GM21423 (cell line): Measurements from ENCODE around the gene UBE2L3.
"Not testable (repeated sequence)": the region's sequence is repeated elsewhere in the genome, so short reads cannot be mapped to it uniquely, and the experiment has no call there.

ENCODE experiments used
- ATAC-seq: cut with Tn5 transposase; IDR thresholded peaks from one replicate; pipeline ENCODE4 v1.9.1; 2021; ENCODE audit warnings: mild to moderate bottlenecking, moderate library complexity; ENCODE audit not compliant: unreplicated experiment

The UBE2L3 gene

DNA sequence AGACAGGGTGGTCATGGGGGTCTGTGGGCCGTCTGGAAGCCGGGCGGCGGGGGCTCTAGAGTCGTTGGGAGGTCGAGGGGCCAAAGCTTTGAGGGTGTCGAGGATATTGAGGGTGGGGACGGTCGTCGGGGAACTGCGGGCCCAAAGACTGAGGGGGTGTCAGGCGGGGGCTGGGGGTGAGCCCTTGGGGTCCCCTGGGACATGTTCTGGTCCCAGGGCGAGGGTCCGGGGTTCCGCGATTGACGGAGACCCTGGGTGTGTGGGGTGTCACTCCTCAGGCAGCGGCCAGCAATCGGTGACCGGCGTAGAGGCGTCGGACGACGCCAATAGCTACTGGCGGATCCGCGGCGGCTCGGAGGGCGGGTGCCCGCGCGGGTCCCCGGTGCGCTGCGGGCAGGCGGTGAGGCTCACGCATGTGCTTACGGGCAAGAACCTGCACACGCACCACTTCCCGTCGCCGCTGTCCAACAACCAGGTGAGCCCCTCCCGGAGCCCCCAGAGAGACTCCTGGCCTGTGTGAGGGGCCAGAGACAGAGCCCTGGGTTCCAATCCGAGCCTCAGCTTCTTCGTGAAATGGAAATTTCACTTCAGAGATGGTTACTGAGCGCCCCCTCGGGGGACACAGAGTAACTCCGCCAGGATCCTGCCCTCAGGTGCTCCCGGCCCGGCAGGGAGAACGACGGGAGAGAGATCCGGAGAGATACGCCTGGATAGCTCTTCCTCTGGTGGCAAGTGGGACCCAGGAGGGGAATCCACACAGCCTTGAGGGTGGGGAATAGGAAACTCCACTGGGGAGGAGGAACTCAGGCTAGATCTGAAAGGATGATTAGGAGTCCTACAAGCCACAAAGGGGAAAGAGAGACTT is 75.3 kb downstream of the UBE2L3 start:
- ATAC-seq = no peak

DNA sequence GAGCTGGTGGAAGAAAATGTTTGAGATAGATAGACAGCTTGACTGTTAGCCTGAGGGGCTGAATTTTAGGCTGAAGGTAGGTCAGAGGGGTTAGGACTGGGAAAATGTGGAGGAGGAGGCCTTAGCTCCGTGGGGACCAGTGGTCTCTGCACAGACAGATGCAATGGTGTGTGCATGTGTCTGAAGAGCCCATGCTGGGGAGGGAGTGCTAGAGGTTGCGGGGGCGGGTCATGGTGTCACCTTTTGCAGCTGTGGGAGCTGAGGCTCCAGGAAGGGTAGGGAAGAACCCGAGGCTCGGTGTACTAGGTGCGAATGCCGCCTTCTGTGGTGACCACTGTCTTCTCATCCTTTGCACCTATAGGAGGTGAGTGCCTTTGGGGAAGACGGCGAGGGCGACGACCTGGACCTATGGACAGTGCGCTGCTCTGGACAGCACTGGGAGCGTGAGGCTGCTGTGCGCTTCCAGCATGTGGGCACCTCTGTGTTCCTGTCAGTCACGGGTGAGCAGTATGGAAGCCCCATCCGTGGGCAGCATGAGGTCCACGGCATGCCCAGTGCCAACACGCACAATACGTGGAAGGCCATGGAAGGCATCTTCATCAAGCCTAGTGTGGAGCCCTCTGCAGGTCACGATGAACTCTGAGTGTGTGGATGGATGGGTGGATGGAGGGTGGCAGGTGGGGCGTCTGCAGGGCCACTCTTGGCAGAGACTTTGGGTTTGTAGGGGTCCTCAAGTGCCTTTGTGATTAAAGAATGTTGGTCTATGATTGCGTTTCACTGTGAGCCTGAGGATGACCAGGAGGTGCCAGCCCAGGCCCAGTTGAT is 76.2 kb downstream of the UBE2L3 start:
- no peak for ATAC-seq

DNA sequence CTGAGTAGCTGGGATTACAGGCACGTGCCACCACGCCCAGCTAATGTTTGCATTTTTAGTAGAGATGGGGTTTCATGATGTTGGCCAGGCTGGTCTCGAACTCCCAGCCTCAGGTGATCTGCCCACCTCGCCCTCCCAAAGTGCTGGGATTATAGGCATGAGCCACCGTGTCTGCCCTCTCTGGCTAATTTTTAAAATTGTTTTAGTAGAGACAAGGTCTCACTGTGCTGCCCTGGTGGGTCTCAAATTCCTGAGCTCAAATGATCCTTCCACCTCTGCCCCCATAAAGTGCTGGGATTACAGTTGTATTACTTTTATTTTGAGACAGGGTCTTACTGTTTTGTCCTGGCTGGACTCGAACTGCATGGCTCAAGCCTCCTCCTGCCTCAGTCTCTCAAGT is 78.0 kb downstream of the UBE2L3 start:
- not testable (repeated sequence) for ATAC-seq

DNA sequence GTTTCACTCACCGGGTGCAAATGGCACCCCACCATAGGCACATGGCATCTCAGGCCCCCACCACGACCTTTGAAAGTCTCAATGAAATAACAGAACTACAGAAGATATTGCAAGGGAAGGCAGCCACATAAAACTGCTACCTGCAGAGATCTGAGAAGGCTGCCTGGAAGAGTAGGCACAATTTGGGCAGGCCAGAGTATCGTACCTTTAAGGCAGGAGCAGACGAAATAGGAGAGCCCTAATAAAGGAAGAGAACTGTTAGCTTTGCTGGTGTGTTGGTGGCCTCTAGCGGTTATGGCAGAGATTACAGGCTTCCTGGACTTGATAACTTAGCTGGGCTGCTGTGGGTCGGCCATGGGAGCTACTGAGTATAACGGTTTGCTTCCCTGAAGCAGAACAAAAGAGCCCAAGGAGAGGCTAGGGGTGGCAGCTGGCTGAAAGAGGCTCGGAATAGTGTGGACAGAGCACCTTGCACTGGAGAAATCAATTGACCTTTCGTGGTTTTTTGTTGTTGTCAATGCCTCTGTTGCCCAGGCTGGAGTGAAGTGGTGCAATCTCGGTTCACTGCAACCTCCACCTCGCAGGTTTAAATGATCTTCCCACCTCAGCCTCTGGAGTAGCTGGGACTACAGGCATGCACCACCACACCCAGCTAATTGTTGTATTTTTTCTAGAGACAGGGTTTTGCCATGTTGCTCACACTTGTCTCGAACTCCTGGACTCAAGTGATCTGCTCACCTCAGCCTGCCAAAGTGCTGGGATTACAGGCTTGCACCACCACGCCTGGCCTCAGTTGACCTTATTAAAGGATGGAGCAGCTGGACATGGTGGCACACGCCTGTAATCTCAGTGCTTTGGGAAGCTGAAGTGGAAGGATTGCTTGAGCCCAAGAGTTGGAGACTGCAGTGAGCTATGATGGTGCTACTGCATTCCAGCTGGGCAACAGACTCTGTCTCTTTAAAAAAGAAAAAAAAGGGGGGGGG is 79.4 kb downstream of the UBE2L3 start:
- no peak for ATAC-seq

DNA sequence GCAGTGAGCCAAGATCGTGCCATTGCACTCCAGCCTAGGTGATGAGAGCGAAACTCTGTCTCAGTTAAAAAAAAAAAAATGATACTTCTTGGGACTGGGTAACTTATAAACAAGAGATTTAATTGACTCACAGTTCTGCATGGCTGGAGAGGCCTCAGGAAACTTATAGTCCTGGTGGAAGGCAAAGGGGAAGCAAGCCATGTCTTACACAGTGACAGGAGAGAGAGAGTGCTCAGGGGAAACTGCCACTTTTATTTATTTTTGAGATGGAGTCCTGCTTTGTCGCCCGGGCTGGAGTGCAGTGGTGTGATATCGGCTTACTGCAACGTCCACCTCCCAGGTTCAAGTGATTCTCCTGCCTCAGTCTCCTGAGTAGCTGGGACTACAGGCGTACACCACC is 82.8 kb downstream of the UBE2L3 start:
- ATAC-seq = no peak

DNA sequence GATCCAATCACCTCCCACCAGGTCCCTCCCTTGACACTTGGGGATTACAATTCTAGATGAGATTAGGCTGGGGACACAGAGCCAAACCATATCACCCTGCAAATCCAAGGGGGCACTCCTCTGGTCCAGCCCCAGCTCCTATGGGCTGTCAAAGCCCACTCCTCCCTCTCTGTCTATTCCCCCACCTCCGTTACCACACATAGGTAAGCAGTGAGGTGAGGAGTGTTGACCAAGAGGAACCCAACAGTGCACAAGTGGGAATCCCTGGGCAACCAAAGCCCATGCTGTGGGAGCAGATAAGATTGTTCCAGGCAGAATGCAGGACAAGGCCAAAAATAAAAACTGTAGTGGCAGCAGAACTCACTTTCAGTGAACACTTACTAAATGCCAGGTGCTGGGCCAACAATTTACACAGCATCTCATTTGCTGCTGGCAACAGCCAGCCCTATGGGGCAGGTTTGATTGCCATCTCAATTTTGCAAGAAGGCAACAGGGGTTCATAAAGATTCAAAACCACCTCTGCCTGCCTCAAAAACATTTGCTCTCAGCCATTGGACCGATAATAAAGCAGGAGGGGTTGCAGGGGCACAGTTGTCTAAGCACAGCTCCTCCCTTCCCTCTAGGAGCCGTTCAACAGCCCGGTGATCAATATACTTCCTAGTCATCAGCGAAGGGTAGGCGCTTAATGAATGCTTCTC is 83.5 kb downstream of the UBE2L3 start:
- ATAC-seq = no peak

DNA sequence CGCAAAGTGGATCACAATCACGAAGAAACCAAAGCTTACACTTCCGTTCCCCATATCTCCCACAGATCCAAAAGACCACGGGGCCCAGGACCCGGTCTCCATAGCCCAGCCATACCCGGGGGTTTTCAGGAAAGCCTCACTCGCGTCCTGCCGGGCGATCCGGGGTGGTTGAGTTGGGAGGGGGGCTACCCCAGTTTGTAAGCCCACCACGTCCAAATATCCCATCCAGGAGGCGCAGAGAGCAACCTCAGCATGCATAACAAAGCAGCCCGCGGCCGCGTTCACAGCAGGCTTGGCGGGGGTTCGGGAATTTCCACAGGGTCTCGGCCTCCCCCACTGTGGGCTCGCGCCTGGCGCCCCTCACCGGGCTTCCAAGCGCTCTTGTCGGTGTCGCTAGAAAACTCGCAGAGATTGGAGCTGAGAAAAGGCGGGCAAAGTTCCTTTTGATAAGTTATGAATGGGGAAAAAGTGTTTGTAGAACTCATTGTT is 84.1 kb downstream of the UBE2L3 start:
- ATAC-seq = no peak

DNA sequence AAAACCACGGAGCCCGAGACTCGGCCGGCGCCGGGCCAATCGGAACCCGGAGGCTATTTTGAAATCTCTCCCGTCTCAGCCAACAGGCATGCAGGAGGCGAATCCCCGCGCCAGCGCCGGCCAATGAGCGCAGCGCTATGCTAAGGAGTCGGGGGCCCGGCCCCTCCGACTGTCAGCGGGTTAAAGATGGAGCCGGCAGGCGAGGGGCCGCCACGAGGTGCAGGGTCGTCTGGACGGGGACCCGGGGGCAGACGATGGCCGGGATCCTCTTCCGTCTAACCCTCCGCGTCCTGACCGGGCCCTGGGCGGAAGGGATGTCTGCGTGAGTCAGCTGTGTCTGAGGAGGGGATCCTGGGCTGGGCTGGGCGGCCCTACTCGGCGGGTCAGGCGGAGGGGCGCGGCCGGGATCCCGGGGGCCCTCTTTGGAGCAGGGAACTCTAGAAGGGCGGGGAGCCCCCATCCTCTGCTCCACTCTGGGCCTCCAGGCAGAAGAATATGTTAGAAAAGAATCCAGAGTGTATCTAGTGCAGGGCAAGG is 84.6 kb downstream of the UBE2L3 start:
- peak; percentile 82 for ATAC-seq

DNA sequence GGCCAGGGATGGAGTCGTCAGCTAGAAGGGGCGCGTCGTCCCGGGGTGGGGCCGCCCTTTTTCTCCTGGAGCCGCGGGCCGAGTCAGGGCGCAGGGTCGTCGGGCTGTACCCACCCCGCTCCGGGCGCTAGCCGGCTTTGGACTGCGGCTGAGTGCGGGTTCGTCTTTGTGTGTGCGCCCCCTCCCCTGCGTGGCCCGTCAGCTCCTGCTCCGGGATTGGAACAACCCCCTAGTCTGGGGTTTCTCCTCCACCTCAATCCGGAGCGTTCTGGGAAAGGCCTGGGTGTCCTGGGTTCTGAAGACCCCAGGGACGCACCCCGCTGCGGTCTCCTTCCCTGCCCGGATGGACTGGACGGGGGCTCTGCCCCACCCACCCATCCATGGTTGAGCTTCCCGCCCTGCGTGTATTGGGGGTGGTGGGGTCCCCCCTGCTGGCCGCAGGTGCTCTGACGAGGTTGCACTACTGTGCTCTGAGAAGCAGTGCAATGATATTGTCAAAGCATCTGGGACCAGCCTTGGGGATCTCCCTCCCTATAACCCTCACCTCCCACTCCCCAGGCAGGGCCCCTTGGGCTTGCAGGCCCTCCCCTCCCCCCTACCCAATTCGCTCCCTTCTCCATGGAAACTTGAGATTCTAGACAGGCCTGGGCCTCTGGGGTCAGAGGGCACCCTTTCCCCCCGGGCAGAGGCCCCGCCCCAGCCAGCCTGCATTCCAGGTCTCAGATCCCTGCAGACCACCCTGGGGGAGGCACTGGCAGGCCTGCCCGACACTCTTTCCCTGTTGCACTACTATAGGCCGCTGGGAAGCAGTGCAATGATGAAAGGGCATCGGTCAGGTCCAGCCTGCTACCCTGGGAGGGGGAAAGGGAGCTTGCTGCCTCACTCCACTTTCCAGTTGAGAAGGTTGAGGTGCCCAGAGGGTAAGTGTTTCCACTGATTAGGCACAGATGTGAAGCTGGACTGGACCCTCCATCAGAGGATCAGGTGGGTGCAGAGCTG is 85.3 kb downstream of the UBE2L3 start:
- ATAC-seq = no peak

DNA sequence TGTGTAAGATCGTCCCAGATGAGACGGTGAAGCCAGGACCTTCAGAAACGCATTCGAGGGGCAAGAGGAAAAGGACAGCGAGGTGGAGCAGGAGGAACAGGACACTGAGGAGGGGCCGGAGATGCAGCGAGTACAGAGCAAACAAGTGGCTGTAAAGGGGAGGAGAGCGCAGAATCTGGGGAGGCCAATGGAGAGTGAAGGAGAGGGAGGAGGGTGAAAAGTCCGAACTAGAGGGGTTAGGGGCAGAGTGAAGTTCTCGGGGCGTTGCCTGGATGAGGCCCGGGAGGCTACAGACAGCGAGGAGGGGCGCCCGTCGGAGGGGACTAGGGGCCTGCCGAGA is 89.5 kb downstream of the UBE2L3 start:
- ATAC-seq = no peak

DNA sequence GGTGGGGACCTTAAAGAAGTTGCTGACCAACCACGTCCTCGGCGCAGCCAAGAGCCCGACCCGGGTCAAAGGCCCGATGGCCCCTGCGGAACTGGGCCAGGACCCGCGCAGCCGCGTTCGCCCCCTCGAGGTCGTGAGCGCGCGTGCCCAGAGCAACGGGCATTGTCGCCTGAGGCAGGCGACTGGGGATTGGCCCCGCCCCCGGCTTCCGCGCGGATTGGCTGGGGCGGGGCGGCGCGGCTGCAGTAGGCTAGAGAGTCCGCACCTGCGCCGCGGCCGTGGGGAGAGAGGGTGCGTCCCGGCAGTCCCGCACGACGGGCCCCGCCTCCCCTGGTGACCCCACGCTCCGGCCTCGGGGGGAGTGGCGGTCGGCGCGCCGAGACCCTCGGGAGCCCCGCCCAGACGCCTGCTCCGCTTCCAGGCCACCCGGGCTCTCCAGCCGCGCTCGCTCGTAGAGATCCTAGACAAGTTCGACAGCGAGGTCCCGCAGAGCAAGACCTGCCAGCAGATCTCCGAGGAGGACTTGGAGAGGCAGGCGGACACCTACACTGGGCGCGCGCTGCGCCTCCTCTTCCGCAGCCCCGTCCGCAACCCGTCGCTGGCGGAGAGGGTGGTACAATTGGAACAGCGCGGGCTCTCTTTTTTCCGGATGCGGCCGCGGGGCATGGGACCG is 90.0 kb downstream of the UBE2L3 start:
- peak; percentile 66 for ATAC-seq

DNA sequence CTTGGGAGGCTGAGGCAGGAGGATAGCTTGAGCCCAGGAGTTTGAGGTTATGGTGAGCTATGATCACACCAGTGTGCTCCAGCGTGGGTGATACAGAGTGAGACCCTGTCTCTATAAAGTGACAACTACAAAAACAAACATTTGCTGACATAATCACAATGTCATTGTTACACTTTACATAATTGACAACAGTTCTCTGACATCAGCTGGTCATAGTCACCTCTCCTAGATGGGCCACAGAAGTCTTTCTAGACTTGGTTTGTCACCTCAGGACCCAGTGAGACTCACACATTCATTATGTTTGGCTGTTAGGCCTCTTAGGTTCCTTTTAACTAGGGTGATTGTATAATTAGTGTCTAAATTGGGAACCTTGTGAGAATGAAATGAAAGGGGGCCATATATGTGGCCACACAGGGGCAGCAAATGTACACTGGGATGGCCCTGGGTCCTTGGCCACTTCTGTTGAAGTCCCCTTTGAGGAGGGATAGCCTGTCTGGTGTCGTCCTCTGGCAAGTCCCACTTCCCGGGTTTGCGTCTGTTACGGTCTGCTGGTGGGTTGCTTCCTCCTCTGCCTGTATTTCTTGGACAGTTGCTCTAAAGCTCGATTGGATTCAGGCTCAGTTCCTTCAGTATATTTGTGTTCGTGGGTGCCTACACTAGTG is 92.5 kb downstream of the UBE2L3 start:
- ATAC-seq = no peak

DNA sequence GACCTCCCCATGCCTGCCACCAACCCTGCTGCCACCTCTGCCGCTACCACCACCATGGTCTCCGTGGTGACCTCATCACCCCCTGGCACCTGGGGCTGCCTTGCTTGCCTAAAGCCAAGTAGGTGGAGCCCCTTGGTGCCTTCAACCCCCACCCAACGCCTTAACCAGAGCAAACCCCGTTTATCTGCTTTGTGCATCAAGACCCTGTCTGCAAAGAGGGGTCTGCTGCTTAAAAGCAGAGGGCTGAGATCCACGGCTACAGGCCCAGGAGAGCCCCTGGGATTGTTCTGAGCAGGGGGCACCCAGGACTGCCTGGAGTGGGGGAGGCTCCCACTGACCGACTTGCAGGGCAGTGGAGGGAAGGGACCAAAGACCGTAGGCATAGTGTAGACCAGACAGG is 93.4 kb downstream of the UBE2L3 start:
- ATAC-seq = no peak

DNA sequence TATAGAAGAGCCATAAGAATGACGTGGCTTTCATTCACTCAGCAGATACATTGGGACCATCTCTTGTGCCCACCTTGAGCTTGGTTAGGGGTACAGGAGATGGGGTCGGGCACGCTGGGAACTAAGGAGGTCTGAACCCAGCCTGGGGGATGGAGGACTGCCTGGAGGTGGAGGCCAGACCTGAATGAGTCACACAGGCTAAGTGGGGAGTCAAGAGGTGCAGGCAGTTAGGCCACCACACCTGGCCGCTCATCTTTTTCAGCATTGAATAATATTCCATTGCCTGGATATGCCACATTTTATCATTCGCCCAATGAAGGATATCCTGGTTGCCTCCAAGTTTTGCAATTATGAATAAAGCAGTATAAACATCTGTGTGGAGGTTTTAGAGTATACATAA is 94.5 kb downstream of the UBE2L3 start:
- ATAC-seq = no peak

DNA sequence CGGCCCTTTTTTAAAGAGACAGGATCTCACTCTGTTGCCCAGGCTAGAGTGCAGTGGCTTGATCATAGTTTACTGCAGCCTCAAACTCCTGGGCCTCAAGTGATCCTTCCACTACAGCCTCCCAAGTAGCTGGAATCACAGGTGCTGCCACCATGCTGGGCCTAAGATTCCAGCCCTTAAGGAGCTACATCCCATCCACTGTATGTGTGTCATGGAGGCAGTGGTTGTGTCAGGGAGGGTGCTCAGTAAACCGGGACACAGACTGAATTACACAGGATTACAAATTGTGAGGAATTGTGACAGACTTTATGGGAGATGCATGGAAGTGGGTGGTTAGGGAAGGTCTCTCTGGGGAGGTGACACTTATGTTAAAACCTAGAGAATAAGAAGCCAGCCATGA is 96.2 kb downstream of the UBE2L3 start:
- no peak for ATAC-seq

DNA sequence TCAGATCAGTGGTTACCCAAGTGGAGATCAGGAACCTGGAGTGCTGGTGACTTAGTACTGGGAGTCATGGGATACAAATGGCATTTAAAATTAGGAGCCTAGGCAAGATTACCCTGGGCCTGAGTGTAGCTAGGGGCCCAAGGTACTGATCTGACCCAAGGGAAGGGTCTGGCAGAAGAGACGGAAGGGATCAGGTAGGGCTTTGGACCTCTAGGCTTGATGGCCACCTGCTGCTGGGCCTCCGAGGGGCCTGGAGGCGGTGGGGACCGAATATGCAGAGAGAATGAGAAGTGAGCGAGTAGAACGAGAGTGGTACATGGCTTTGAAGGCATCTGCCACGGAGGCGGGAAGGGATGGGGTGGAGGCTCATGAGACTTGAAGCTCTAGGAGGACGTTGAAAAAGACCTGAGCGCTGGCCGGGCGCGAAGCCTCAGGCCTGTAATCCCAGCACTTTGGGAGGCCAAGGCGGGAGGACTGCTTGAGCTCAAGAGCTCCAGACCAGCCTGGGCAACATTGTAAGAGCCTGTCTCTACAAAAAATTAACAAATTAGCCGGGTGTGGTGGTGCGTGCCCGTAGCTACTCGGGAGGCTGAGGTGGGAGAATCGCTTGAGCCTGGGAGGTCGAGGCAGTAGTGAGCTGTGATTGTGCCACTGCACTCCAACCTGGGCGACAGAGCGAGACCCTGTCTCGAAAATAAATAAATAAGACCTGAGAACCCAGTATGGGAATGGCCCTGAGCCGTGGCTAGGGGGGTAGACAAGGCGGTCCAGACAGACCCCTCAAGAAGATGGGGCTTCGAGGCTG is 97.7 kb downstream of the UBE2L3 start:
- ATAC-seq = no peak

DNA sequence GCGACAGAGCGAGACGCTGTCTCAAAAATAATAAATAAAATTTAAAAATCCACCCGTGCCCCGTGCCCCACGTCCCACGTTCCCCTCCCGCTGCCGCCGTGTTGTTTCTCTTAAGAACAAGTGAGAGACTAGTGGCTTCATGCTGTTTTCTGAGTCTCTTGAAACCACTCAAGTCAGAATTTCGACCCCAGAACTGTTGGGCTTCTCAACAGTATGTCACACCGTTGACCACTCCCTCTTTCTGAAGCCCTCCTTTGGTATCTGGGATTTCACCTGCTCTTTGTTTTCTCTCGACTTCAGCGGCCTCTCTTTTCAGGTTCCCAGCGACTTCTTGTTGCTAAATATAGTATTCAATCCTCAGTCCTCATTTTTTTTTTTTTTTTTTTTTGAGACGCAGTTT is 99.3 kb downstream of the UBE2L3 start:
- ATAC-seq = no peak
